HepG2 (cell line): ENCODE data around the gene ZMIZ2. TPM values are rescaled to one million over a fixed set of nuclear protein-coding genes. Genes with fewer than 3 reads are reported as not detected.

Experiments used
- AGO2 ChIP-seq: fragments of 200-400 bp; formaldehyde crosslinking; optimal IDR thresholded peaks from 2 replicates; pipeline ENCODE3; 2017; ENCODE audit warnings: mild to moderate bottlenecking, low read depth, low read length, moderate library complexity
- CAMTA2 ChIP-seq: sonication (generic); formaldehyde crosslinking; IDR thresholded peaks from 2 replicates; pipeline ENCODE4 v1.4.0; 2020; ENCODE audit warnings: mild to moderate bottlenecking, missing genetic modification reagents, borderline replicate concordance
- HDAC1 ChIP-seq: sonication (generic); formaldehyde crosslinking; IDR thresholded peaks from 2 replicates; pipeline ENCODE4 v1.5.1; 2020; ENCODE audit warnings: mild to moderate bottlenecking, missing genetic modification reagents
- MTA1 ChIP-seq: sonication (generic); formaldehyde crosslinking; IDR thresholded peaks from 2 replicates; pipeline ENCODE4 v1.4.0; 2020; ENCODE audit warnings: missing genetic modification reagents, mild to moderate bottlenecking, borderline replicate concordance
- NONO ChIP-seq, 2 experiments: fragments of 450-650 bp in 1 of 2; sonication (generic) in 1 of 2; formaldehyde crosslinking in 1 of 2; IDR thresholded peaks in 1 of 2; conservative IDR thresholded peaks in 1 of 2; 2 replicates each; pipeline versions ENCODE4 v1.6.1 to v1.8.0; 2017 to 2022; ENCODE audit warnings: mild to moderate bottlenecking in 1 of 2, missing genetic modification reagents in 1 of 2, moderate library complexity in 1 of 2
- PAWR ChIP-seq: sonication (generic); formaldehyde crosslinking; IDR thresholded peaks from 2 replicates; pipeline ENCODE4 v1.4.0; 2020; ENCODE audit warnings: missing genetic modification reagents, mild to moderate bottlenecking, borderline replicate concordance
- POGZ ChIP-seq: sonication (generic); formaldehyde crosslinking; IDR thresholded peaks from 2 replicates; pipeline ENCODE4 v1.4.0; 2020; ENCODE audit warnings: mild to moderate bottlenecking, missing genetic modification reagents
- SALL1 ChIP-seq: sonication (generic); formaldehyde crosslinking; IDR thresholded peaks from 2 replicates; pipeline ENCODE4 v1.8.0; 2022; ENCODE audit warnings: mild to moderate bottlenecking, missing genetic modification reagents
- SALL2 ChIP-seq: sonication (generic); formaldehyde crosslinking; IDR thresholded peaks from 2 replicates; pipeline ENCODE4 v1.8.1; 2023; ENCODE audit warnings: mild to moderate bottlenecking, missing genetic modification reagents, inconsistent platforms
- XRCC5 ChIP-seq: fragments of 200-400 bp; formaldehyde crosslinking; optimal IDR thresholded peaks from 2 replicates; pipeline ENCODE3; 2017; ENCODE audit warnings: mild to moderate bottlenecking, low read length
- ZBTB3 ChIP-seq: sonication (generic); formaldehyde crosslinking; IDR thresholded peaks from 2 replicates; pipeline ENCODE4 v1.4.0; 2020; ENCODE audit warnings: low read depth, mild to moderate bottlenecking, moderate library complexity, missing genetic modification reagents, borderline replicate concordance
- ZKSCAN1 ChIP-seq: fragments of 150-350 bp; IDR thresholded peaks from 2 replicates; pipeline ENCODE4 v1.6.1; 2014; ENCODE audit warnings: low read length
- ZNF354B ChIP-seq: sonication (generic); formaldehyde crosslinking; IDR thresholded peaks from 2 replicates; pipeline ENCODE4 v1.8.0; 2022; ENCODE audit warnings: mild to moderate bottlenecking, missing genetic modification reagents
- ZNF367 ChIP-seq: sonication (generic); formaldehyde crosslinking; IDR thresholded peaks from 2 replicates; pipeline ENCODE4 v1.4.0; 2020; ENCODE audit warnings: missing genetic modification reagents, borderline replicate concordance
- ZNF460 ChIP-seq: sonication (generic); formaldehyde crosslinking; IDR thresholded peaks from 2 replicates; pipeline ENCODE4 v1.5.1; 2020; ENCODE audit warnings: missing genetic modification reagents, mild to moderate bottlenecking, borderline replicate concordance
- ZNF607 ChIP-seq: sonication (generic); formaldehyde crosslinking; IDR thresholded peaks from 2 replicates; pipeline ENCODE4 v1.5.1; 2020; ENCODE audit warnings: missing genetic modification reagents, mild to moderate bottlenecking, borderline replicate concordance
- ZNF644 ChIP-seq: IDR thresholded peaks from 2 replicates; pipeline ENCODE4 v1.6.1; 2016; ENCODE audit warnings: low read depth
- ZSCAN29 ChIP-seq: sonication (generic); formaldehyde crosslinking; conservative IDR thresholded peaks from 2 replicates; pipeline ENCODE4 v1.4.0; 2020; ENCODE audit warnings: mild to moderate bottlenecking, missing genetic modification reagents
- polyA plus RNA-seq, 8 experiments: library from polyadenylated mRNA; depleted of rRNA in 3 of 8; stranded (reverse) in 7 of 8; unstranded in 1 of 8; fragments of >200 nt; fragmentation: Illumina TruSeq in 4 of 8; extraction: Trizol in 4 of 8; gene quantifications; 2 replicates each; pipeline versions ENCODE4 v1.2.1 to v1.2.3, GENCODE V29; 2011 to 2016; ENCODE audit warnings: low read depth in 4 of 8, missing spikeins in 1 of 8, mixed read lengths in 1 of 8; ENCODE audit not compliant: insufficient read depth in 1 of 8
- total RNA-seq, 5 experiments: library from RNA; depleted of rRNA; stranded (reverse); fragments of >200 nt; fragmentation: Illumina TruSeq; extraction: Trizol; gene quantifications; 2 replicates each; pipeline ENCODE4 v1.2.3, GENCODE V29; 2016; ENCODE audit warnings: low read depth in 1 of 5
- TF ChIP-seq, protein P1 (sequence below): IDR thresholded peaks from 2 replicates; pipeline ENCODE4 v1.6.1; 2016; ENCODE audit warnings: missing genetic modification reagents, missing compliant biosample characterization
- TF ChIP-seq, protein P2 (sequence below): sonication (generic); formaldehyde crosslinking; IDR thresholded peaks from 2 replicates; pipeline ENCODE4 v1.5.1; 2020; ENCODE audit warnings: missing genetic modification reagents, mild to moderate bottlenecking, borderline replicate concordance
- TF ChIP-seq, protein P3 (sequence below): sonication (generic); formaldehyde crosslinking; IDR thresholded peaks from 2 replicates; pipeline ENCODE4 v1.5.0; 2020; ENCODE audit warnings: mild to moderate bottlenecking, missing genetic modification reagents
- TF ChIP-seq, protein P4 (sequence below): sonication (generic); formaldehyde crosslinking; IDR thresholded peaks from 2 replicates; pipeline ENCODE4 v1.5.1; 2020; ENCODE audit warnings: mild to moderate bottlenecking, moderate library complexity, missing genetic modification reagents
- TF ChIP-seq, protein P5 (sequence below): sonication (generic); formaldehyde crosslinking; IDR thresholded peaks from 2 replicates; pipeline ENCODE4 v1.4.0; 2020; ENCODE audit warnings: missing genetic modification reagents

Gene ZMIZ2
- total and polyA plus RNA-seq, 2 of the 13 experiments (the other 11 are each of a cell fraction or from before 2014, with no cell fraction given), result 4.9 to 7.9 TPM

DNA sequence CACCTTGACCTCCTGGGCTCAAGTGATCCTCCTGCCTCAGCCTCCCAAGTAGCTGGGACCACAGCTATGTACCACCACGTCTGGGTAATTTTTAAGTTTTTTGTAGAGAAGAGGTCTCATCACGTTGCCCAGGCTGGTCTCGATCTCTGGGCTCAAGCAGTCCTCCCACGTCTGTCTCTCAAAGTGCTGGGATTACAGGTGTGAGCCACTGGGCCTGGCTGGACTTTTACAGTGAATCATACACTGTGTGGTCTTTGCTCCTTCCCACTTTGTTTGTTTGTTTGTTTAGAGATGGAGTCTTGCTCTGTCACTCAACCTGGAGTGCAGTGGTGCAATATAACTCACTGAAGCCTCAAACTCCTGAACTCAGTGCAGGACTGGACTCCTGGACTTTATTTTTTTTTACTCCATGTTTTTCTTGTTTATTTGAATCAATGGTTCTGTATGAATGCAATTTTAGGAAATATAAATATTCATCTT lies 60.3 kb downstream of the ZMIZ2 start (continued):
- TF ChIP-seq ZBTB3 (CRISPR knock-in tag) (peak; percentile 85; the same call in 1 of the 2 replicates), CAMTA2 (CRISPR knock-in tag) (no peak), POGZ (peak; percentile 42; the same call in 1 of the 2 replicates), XRCC5 (no peak), ZNF644 (CRISPR knock-in tag) (peak; percentile 31; the same call in 1 of the 2 replicates), MTA1 (no peak), ZSCAN29 (0 out of 2 replicates have a peak, but pooled peaks have one; percentile 29), ZNF607 (CRISPR knock-in tag) (no peak), PAWR (CRISPR knock-in tag) (no peak), ZNF460 (CRISPR knock-in tag) (0 out of 2 replicates have a peak, but pooled peaks have one; percentile 9), ZNF354B (CRISPR knock-in tag) (no peak), ZNF367 (CRISPR knock-in tag) (no peak), SALL2 (CRISPR knock-in tag) (no peak), ZKSCAN1 (no peak), SALL1 (peak; percentile 86), NONO (IDR thresholded peaks at IDR 0.05) (no peak), NONO (CRISPR knock-in tag; conservative IDR thresholded peaks at IDR 0.05) (no peak), AGO2 (no peak), HDAC1 (CRISPR knock-in tag) (peak; percentile 48)
- TF ChIP-seq, protein P1, sequence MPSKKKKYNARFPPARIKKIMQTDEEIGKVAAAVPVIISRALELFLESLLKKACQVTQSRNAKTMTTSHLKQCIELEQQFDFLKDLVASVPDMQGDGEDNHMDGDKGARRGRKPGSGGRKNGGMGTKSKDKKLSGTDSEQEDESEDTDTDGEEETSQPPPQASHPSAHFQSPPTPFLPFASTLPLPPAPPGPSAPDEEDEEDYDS (CRISPR knock-in tag), result no peak
- TF ChIP-seq, protein P2, sequence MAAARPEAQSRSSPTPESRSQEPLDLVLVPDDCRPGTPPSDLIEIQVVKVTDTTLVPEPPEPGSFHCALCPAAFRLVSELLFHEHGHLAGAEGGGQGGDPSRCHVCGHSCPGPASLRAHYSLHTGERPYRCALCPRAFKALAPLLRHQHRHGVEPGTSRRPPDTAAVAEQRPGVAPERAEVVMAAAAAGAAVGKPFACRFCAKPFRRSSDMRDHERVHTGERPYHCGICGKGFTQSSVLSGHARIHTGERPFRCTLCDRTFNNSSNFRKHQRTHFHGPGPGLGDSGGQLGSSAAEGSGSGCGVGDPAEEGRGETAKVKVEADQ (CRISPR knock-in tag), result no peak
- TF ChIP-seq, protein P3, sequence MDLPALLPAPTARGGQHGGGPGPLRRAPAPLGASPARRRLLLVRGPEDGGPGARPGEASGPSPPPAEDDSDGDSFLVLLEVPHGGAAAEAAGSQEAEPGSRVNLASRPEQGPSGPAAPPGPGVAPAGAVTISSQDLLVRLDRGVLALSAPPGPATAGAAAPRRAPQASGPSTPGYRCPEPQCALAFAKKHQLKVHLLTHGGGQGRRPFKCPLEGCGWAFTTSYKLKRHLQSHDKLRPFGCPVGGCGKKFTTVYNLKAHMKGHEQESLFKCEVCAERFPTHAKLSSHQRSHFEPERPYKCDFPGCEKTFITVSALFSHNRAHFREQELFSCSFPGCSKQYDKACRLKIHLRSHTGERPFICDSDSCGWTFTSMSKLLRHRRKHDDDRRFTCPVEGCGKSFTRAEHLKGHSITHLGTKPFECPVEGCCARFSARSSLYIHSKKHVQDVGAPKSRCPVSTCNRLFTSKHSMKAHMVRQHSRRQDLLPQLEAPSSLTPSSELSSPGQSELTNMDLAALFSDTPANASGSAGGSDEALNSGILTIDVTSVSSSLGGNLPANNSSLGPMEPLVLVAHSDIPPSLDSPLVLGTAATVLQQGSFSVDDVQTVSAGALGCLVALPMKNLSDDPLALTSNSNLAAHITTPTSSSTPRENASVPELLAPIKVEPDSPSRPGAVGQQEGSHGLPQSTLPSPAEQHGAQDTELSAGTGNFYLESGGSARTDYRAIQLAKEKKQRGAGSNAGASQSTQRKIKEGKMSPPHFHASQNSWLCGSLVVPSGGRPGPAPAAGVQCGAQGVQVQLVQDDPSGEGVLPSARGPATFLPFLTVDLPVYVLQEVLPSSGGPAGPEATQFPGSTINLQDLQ (CRISPR knock-in tag), result no peak
- TF ChIP-seq, protein P4, sequence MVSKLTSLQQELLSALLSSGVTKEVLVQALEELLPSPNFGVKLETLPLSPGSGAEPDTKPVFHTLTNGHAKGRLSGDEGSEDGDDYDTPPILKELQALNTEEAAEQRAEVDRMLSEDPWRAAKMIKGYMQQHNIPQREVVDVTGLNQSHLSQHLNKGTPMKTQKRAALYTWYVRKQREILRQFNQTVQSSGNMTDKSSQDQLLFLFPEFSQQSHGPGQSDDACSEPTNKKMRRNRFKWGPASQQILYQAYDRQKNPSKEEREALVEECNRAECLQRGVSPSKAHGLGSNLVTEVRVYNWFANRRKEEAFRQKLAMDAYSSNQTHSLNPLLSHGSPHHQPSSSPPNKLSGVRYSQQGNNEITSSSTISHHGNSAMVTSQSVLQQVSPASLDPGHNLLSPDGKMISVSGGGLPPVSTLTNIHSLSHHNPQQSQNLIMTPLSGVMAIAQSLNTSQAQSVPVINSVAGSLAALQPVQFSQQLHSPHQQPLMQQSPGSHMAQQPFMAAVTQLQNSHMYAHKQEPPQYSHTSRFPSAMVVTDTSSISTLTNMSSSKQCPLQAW, result no peak
- TF ChIP-seq, protein P5, sequence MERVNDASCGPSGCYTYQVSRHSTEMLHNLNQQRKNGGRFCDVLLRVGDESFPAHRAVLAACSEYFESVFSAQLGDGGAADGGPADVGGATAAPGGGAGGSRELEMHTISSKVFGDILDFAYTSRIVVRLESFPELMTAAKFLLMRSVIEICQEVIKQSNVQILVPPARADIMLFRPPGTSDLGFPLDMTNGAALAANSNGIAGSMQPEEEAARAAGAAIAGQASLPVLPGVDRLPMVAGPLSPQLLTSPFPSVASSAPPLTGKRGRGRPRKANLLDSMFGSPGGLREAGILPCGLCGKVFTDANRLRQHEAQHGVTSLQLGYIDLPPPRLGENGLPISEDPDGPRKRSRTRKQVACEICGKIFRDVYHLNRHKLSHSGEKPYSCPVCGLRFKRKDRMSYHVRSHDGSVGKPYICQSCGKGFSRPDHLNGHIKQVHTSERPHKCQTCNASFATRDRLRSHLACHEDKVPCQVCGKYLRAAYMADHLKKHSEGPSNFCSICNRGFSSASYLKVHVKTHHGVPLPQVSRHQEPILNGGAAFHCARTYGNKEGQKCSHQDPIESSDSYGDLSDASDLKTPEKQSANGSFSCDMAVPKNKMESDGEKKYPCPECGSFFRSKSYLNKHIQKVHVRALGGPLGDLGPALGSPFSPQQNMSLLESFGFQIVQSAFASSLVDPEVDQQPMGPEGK (CRISPR knock-in tag), result no peak
